K562 (cell line): ENCODE data around the gene TSPAN15.

Experiments used
- CTCF ChIP-seq, 3 experiments: IDR thresholded peaks in 2 of 3; conservative IDR thresholded peaks in 1 of 3; 2 replicates each; pipeline ENCODE4 v1.5.1; 2011 to 2012; ENCODE audit warnings: low read length in 3 of 3, mild to moderate bottlenecking in 3 of 3, control low read depth in 2 of 3, improper control_type of control experiment in 1 of 3, inconsistent platforms in 1 of 3, low read depth in 1 of 3, mixed read lengths in 1 of 3, moderate library complexity in 1 of 3; ENCODE audit not compliant: insufficient read depth in 2 of 3
- EZH2 ChIP-seq: IDR thresholded peaks from 2 replicates; pipeline ENCODE4 v1.6.1; 2012; ENCODE audit warnings: low read depth, mild to moderate bottlenecking, inconsistent platforms, low read length, borderline replicate concordance

- no peak for TF ChIP-seq CTCF (IDR thresholded peaks at IDR 0.05 in 2 of 3, conservative IDR thresholded peaks at IDR 0.05 in 1 of 3; ENCODE audit: insufficient read depth in 2 of 3, low read depth in 1 of 3, low read length in 3 of 3)
- TF ChIP-seq EZH2, result no peak
These were observed 7.3 kb downstream of the TSPAN15 start for GRCh38 chr10:69458430-69459100.
